HG02610 (cell line): ENCODE data around the gene CHRM2.

Experiments used
- ATAC-seq: cut with Tn5 transposase; IDR thresholded peaks from one replicate; pipeline ENCODE4 v1.9.1; 2021; ENCODE audit warnings: mild to moderate bottlenecking, moderate library complexity; ENCODE audit not compliant: unreplicated experiment

CHRM2 gene

DNA sequence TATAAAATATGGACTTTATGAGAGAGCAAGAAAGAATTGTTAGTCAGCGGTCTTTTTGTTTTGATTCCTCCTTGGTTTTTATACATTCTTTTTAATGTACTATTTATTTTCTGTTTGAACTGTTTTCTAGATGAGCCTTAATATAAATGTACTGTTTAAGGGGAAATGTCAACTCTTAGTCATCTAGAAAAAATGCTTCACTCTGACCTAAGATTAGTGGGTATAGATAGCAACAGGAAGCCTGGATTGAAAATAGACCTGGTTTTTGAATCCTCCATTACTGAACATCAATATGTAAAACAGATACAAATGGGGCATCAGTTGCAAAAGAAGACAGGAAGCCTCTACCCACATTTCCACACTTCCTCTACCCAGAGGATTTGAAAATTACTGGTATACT, 87.8 kb downstream of the CHRM2 start:
- ATAC-seq: no peak

DNA sequence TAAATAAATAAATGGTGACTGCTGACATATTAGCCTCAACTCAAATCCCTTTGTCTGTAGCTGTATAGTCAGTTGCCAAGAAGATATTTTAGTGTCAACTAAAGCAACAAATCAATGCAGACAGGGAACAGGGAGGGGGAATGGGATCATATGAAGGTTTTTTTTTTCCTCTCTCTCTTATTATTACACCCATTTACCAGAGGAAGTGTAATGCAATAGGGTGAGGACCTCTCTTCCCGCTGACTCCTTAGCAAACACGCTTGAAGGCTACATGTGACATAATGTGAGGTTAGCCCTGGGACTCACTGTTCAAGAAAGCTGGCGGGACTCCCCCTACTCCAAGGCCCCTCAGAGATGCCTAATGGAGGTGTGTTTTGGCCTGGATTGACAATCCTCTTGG, 88.2 kb downstream of the CHRM2 start:
- ATAC-seq: no peak

DNA sequence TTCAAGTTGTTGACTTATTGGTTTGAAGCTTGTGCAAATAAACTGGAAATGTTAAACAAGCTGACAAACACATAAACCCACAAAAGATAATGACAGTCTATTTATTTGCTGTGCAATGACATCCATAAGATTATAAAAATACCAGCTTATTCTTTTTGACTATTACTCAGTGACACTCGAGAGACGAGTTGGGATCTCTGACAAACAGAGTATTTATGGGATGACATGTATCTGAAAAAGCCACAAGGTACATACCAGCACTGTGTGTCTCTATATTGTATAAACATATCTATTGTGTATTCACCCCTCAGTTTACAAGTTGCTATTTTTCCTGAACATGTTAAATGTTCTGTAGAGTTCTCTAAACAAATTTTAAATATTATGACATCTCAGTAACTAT, 88.9 kb downstream of the CHRM2 start:
- no peak for ATAC-seq

DNA sequence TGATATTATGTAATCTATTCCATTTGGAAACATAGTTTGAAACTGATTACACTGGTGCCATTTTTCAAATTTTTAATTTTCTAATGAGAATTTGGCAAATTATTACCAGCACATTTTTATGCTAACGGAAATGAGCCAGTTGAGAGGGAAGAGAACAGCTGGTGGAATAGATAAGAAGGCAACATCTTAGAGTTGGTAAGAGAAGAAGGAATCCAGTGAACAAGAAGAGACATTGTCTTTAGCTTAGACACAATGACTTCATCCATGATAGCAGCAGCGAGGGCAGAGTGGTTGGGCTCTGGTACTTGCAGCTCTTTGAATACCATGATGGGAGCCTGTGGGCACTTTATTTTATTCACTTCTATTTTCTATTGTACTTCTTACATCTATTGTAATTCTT, 89.6 kb downstream of the CHRM2 start:
- no peak for ATAC-seq

DNA sequence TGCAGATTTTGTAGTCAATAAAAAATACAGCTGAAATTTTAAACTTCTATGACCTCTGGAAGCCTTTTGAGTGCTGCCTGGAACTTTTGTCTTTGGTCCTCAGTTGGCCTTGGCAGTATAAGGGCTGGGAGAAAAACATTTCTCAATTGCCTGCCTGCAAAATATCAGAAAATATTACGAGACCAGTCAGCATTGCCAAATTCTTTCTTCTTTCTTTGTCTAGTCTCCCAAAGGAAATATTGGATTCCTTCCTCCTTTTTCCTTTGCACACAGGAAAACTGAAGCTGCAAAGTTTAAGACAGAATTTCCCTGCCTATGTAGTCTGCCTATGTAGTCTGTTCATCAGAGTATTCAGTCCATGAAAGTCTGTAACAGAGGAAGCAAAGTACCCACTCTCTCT, 95.9 kb downstream of the CHRM2 start:
- no peak for ATAC-seq

DNA sequence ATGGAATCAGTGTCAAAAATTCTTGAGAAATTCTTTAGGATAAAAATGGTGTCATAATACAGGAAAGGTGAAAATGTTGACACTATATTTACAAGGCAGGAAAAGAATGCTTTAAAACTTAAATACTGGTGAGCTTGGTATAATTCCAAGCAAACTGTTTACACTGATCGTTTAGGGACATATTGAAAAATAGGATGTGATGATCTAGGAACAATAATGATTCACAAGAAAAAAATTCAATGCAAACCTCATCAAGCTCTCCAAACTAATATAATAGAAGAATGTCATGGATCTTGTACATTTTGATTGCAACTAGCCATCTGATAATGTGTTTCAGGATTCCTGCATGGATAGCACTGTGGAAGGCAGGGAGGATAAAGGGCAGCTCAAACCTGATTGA, 98.4 kb downstream of the CHRM2 start:
- no peak for ATAC-seq

DNA sequence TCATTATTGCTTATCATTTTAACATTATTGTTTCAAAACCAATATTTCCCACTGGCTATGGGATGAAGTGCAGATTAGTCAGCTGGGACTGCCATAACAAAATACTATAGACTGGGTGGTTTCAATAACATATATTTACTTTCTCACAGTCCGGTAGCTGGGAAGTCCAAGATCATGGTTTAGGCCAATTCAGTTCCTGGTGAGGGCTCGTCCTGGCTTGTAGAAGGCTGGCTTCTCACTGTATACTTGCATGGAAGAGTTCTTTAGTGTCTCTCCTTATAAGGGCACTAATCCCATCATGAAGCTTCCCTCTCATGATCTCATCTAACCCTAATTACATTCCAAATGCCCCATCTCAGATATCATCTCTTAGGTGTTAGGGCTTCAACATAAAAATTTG, 101.3 kb downstream of the CHRM2 start:
- ATAC-seq: no peak

DNA sequence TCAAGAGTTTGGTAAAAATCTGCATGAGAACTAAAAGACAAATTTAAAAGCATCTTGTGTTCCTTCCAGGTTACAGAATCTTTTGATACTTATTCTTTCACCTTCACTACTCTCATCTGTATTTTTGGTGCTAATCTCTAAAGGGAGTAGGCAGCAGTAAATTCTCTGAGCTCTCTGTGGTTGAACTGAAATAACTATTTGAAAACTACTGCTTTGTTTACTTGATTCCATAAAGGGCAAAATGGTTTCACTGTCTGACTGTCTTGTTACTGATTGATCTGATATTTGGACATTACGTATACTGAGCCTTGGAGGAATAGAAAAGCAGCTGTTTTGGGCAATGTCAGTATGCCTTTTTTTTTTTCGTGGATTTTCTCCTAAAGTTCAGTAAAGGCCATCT, 103.3 kb downstream of the CHRM2 start:
- no peak for ATAC-seq

DNA sequence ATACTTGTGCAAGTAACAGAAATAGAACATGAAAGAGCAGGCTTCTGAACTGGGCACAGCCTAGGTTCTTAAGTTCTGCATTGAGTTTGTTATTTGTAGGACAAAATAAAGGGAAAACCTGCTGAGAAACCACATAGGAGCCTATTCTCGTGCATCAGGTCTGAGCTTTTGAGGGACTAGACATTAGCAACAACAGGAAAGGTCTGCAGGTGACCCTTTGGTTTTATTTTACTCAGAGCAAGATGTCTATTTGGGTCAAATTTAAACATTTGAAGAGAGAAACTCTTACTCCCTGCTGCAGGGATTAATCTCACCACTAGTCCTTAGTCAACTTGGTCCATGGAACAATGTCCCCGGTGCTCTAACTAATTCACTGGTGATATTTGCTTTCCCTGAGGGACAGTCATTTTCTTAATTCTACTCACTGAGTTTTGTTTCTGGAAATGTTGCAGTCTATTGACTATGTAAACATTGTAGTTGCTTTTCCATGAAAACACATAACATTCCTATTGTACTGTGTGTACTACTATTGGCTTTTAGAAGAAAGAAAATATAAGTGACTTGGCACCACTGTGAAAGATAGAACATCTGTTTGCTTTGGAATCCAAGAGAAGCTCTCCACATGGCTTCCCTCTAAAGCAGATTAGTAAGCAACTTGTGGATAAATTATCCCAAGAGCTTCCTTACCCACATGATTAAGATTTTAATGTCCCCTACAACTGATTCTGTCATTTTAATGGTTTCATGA, 108.2 kb downstream of the CHRM2 start:
- ATAC-seq: no peak

DNA sequence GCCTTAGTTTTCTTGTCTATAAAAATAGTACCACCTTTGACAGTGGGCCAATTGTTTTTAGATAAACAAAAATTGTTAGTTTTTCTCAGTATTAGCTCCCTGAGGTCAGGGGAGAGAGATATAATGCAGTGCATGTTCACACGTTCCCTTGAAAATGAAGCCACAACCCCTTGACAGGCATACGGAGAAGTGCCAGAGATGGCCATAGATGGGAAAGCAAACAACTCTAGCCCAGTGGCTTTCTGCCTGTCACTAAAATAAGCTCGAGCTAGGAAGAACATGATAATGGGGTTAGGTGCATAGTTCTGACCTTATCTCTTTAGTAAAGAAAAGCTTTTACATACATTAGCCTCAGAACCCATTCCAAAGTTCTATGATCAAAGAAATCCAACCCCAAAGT, 124.9 kb downstream of the CHRM2 start:
- no peak for ATAC-seq

DNA sequence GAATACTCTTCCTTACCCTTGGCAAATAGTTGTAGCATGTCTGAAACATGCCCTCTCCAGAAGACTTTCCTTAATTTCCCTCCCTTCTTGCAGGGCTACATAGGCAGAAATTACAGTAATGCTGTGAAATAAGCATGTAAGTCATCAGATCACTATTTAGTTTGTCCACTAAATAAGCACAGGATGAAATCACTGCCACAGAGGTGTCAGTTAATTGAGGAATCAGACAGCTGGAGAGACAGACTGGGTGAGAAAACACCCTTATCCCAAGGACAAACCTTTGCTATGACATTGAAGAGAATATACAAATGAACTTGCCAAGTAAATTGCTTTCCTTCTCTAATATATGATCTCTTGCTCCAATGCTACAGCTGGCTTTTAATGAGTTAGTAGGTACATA, 129.3 kb downstream of the CHRM2 start:
- ATAC-seq: no peak

DNA sequence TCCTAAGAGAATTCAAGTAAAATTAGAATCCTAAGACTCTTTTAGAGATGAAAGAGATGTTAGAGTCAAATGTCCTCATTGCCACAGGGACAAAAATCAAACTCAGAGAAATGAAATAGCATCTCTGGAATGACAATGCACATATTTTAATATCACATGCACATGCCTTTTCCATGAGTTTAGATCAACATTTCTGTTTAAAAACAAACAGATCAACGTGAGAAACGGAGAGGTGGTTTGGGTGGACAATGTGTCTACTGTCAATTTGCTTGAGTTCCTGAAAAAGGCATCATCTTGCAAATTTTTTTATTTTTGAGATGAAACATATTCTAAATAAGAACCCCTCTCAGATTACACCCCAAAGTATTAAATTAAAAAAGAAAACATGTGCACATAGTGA, 130.0 kb downstream of the CHRM2 start:
- no peak for ATAC-seq

DNA sequence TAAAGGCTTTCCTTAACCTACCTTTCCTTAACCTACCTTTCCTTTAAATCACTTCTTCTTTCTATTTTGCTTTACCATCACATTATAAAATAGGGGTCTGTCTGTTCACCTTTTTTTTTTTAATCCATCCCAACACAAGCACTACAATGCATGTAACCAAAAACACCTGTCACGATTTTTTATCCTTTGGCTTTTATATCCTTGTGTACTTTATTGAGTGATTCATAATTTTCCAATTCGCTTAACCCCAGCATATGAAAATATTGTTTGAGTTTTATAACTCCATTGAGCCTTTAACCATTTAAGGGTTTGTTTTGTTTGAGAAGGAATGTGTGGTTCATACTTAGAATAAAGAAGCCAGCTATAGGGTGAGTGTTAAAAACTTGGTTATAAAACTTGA, 132.2 kb downstream of the CHRM2 start:
- ATAC-seq: no peak

DNA sequence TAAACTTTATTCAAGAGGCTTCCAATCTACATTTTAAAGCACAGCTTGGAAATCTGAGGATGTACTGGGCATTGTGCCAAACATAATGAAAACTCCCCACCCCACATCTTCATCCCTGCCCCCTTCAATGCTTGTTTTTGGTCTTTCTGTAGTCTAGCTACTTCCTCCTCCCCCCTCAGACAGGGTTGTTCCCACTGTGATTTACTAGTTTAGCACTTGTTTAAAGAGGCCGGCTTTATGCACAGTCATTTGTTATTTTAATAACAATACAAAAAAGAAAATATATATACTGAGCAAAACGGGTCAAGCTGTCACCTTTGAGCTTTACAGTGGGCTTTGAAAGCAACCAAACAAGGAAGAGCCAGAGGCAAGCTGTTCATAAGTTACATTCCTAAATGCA, 132.6 kb downstream of the CHRM2 start:
- no peak for ATAC-seq

DNA sequence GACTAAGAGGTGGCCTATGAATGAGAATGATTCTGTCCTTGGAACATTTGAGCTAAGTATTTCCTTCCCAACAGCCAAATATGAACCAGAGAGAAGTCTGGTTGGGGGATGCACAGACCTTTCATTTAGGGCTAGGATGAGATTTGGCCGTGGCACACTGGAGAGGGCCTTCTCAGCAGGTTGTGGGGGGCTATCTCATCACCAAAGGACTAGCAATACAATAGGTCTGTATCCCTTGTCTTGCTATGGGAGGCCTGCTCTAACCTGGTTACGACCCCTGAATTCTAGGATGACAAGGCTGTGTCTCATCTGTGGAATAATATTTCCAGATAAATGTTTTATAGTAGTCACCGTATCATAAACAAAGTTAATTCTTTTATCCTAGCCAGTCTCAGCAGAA, 133.0 kb downstream of the CHRM2 start:
- ATAC-seq: no peak

DNA sequence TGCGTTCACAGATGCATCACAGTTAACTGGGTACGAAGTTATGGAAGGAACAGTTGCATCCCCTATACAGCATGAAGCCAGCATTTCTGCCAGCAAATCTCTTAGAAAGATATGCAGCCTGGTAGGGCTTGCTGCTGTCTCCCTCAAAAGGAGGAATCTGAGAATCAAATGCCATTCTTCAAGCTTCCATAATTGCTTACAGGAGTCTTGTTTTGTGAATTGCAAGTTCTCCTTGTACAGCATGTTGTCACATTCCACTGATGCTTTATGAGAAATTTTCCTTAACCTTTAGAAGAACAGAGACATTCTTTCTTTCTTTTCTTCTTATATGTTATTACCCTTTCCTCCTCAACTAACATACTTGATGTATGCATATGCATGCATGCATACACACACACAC, 134.6 kb downstream of the CHRM2 start:
- ATAC-seq: no peak

DNA sequence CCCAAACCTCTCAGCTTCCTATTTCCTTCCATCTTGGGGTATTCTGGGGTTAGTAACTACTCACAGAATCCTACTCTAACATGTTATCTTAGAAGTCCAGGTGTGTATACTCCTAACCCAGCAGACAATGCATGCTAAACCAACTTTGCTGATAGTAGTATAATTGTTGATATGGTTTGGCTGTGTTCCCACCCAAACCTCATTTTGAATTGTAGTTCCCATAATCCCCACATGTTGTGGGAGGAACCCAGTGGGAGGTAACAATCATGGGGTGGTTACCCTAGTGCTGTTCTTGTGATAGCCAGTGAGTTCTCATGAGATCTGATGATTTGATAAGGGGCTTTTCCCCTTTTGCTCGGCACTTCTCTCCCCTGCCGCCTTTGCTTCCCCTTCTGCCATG, 135.1 kb downstream of the CHRM2 start:
- ATAC-seq: no peak

DNA sequence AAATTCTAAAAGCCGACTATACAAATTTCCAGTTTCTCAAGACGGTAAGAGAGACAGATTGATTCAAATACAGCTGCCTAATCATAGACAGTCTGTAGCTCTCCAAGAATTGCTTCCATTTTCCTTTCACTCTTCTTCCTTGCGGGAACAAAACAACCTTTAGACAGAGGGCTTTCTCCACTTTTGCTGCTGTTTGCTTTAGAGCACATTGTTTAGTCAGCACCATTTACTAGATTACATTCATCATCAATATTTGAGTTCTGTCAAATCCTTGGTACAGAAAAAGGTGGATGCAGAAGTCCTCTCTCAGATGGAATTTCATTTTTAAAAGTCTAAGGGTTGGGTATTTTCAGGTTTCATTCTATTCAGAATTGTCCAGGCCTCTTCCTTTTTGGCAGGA, 137.4 kb downstream of the CHRM2 start:
- no peak for ATAC-seq

DNA sequence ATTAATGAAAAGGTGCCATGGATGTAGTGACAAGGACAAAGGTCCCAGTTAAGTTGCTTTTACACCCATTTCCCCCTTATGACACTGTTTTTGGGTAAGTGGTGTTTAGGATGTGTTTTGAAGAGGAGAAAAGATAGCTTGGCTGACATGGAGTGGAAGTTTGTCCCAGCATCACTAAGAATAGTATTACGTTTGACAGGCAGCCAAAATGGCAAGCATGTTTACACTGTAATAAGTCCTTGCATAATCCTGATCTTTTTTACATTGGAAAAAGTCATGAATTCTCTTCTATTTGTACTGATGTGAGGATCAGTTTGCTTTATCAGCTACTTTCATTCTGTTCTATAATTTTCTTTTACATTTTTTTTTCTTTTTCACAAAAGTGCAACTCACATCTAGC, 137.8 kb downstream of the CHRM2 start:
- ATAC-seq: no peak

DNA sequence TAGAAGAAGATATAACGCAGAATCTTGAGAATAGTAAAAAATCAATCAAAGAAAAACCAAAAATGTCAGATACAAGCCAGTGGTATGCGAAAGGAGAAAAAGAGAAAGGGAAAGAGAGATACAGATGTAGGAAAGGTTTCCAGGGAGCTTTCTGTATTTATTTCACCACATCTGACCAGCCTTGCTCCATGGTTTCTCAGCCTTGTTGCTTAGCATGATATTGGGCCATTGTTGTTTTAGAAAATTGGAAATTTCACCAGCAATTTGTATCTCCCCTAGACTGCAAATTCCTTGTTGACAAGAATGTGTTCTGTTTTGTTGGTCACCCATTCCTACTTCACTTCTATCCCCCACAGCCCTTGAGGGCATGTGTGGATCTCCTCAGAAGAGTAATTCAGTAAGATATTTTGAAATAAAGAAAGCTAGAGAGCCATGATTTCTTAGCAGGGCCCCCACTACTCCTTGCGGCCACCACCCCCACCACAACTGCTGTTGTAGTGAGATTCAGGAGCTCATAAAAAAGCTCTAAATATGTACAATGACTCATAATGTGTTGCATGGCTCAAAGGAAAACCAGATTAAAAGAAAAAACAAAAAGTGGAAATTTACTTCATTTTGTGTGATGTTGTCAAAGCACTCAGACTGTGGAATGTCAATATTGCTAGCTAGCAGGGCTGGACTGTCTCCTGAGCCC, 138.7 kb downstream of the CHRM2 start:
- ATAC-seq: no peak

DNA sequence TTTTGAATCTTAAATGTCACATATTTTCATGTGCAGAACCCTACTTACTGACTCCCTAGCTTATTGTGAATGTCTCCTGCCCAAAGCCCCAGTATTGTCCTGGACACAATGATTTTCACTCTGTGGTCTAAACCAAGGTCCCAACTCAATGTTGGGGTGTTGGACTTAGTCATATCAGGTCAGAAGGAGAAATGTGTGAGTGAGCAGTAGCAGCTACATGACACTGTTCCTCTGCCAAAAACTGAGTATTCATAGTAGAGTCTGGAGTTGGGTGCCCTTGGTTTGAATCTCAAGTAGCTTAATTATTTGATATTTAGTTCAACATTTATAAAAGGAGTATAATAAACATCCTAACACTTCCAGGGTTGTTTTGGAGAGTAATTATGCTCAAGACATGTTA, 141.0 kb downstream of the CHRM2 start:
- ATAC-seq: no peak

DNA sequence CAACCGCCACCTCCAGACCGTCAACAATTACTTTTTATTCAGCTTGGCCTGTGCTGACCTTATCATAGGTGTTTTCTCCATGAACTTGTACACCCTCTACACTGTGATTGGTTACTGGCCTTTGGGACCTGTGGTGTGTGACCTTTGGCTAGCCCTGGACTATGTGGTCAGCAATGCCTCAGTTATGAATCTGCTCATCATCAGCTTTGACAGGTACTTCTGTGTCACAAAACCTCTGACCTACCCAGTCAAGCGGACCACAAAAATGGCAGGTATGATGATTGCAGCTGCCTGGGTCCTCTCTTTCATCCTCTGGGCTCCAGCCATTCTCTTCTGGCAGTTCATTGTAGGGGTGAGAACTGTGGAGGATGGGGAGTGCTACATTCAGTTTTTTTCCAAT, 146.6 kb downstream of the CHRM2 start:
- no peak for ATAC-seq

DNA sequence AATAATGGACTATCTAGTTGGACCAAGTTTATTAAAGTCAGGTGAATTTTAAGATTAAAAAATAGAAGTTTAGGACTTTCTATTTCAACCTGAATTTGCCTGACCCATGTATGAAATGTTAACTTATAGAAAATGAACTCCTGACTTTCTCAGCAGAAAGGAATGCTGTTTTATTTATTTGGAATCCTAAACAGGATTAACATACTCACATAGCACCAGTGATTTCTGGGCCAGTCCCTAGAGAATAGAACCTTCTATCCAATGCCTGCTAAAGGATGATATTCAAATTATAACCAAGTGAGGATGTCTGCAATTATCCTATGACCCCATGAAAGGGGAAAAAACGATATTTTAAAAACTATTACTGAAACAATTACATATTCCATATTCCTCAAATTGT, 148.8 kb downstream of the CHRM2 start:
- no peak for ATAC-seq
